Coronary artery (tissue), 2 donors: ENCODE results near the gene OSBPL3.

Experiments
- DNase-seq: peaks from one replicate; pipeline ENCODE4 v3.0.0-alpha.2; 2017; ENCODE audit warnings: low spot score
- H3K27ac ChIP-seq, 2 donors: fragments of 200-600 bp; sonication (generic); one replicate each; pipeline ENCODE4 v1.5.1; 2016 to 2019
- H3K4me3 ChIP-seq: fragments of 200-600 bp; sonication (generic); 2 replicates; pipeline ENCODE4 v1.5.1; 2016; ENCODE audit warnings: mild to moderate bottlenecking, moderate library complexity
- CTCF ChIP-seq: fragments of 200-600 bp; sonication (generic); IDR thresholded peaks from one replicate; pipeline ENCODE4 v1.5.1; 2019; ENCODE audit warnings: antibody characterized with exemption

Gene OSBPL3

GRCh38 chr7:24860611-24861010 is 119.4 kb downstream of the OSBPL3 start:
- no peak overlapping the region for H3K4me3 ChIP-seq
- TF ChIP-seq CTCF: no peak
- H3K27ac ChIP-seq: no peak overlapping the region

GRCh38 chr7:24858108-24858977 is 121.6 kb downstream of the OSBPL3 start:
- H3K4me3 ChIP-seq: no peak overlapping the region
- DNase-seq: no peak
- no peak overlapping the region for H3K27ac ChIP-seq
- no peak for TF ChIP-seq CTCF

More at GRCh38 chr7:24860611-24861010, 119.4 kb downstream of the OSBPL3 start:
- no peak for DNase-seq

GRCh38 chr7:24857623-24858022 is 122.4 kb downstream of the OSBPL3 start:
- TF ChIP-seq CTCF: no peak
- no peak for DNase-seq
- H3K27ac ChIP-seq: no peak overlapping the region
- H3K4me3 ChIP-seq: no peak overlapping the region

- no peak for TF ChIP-seq CTCF
- DNase-seq: no peak
- Histone ChIP-seq H3K4me3 (no peak overlapping the region), H3K27ac (no peak overlapping the region)
Observed at GRCh38 chr7:24854866-24855265, 125.1 kb downstream of the OSBPL3 start.

GRCh38 chr7:24851786-24852185 is 128.2 kb downstream of the OSBPL3 start:
- H3K4me3 ChIP-seq: no peak overlapping the region
- TF ChIP-seq CTCF: no peak
- no peak overlapping the region for H3K27ac ChIP-seq
- no peak for DNase-seq

- H3K27ac ChIP-seq: no peak overlapping the region
- DNase-seq: no peak
- no peak for TF ChIP-seq CTCF
- no peak overlapping the region for H3K4me3 ChIP-seq
Observed at GRCh38 chr7:24848878-24849277, 131.1 kb downstream of the OSBPL3 start.

- no peak for TF ChIP-seq CTCF
- no peak overlapping the region for H3K27ac ChIP-seq
- no peak for DNase-seq
- H3K4me3 ChIP-seq: no peak overlapping the region
Observed at GRCh38 chr7:24847754-24848153, 132.2 kb downstream of the OSBPL3 start.
